GM21529 (cell line): Measurements from ENCODE around the gene SHISA4.

Experiments used
- ATAC-seq: cut with Tn5 transposase; IDR thresholded peaks from one replicate; pipeline ENCODE4 v1.9.1; 2021; ENCODE audit not compliant: unreplicated experiment

The SHISA4 gene

DNA sequence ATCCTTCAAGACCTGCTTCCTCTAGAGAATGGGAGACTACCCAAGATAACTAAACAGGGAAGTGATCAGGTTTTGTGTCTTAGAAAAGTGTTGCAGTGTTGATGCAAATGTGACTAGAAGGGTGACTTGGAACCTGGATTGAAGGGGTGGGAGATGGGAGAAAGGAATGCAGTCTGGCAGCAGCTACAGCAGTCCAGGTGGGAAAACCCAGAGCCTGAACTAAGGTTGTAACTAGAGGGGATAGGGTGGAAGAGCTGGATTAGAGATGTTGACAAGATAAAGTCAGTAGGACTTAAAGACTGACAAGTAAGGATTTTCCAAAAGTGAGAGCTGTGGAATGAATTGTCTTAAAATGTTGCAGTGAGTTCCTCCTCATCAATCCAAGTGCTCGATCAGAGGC, 7.1 kb upstream of the SHISA4 start:
- no peak for ATAC-seq

DNA sequence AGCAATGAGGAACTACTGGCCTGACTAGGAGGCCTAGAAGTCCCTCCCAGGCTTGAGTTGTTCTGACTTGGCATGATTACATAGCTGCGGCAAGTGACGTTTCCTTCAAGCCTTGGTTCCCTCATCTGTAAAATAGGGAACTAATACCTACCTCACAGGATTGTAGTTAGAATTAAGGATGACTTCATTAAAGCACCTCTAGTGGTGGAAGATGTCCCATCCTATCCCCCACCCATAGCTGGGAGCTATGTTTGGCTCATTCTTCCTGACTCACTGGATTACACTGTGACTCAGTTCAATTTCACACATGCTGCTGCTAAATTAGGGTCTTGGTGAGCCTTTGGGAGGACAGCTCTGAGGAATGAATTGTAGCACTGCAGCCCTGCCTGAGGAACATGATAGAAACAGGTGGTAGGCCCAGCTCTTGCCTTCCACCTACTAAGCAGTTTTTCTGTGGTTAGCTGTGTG, 6.0 kb upstream of the SHISA4 start:
- peak; percentile 46 for ATAC-seq

DNA sequence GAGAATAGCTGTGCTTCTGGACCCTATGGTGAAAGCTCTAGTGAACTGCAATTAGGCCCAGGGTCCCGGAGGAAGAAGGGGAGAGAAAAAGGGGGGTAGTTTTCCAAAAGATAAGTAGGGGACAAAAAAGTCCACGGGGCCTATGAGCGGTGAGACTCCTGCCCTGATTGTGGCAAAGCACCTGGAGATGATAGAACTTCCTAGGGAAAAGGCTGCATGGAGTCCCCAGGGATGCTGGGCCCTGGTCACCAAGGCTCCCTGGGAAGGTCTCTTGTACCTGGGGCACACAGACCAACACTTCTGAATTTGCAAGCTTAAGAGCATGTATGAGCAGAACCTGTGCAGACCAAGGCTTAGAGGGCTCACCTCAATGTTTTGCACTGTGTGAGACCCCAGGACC, 5.4 kb upstream of the SHISA4 start:
- no peak for ATAC-seq

DNA sequence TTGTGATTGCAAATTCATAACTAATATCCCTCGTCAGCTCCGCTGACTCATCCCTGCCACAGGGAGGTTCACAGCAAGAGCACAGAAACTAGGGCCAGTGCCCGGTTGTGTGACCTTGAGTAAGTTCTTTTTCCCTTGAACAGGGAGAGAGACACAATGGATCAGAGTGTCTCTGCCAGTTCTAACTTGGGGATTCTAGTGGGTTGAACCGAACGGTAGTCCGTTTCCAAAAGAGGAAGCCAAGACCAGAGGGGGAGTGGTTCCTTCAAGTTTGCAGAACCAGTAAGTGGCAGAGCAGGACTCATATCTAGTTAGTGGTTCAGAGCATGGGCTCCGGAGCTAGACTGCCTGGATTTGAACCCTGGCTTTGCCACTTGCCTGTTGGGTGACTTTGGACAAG, 4.9 kb upstream of the SHISA4 start:
- ATAC-seq: no peak

DNA sequence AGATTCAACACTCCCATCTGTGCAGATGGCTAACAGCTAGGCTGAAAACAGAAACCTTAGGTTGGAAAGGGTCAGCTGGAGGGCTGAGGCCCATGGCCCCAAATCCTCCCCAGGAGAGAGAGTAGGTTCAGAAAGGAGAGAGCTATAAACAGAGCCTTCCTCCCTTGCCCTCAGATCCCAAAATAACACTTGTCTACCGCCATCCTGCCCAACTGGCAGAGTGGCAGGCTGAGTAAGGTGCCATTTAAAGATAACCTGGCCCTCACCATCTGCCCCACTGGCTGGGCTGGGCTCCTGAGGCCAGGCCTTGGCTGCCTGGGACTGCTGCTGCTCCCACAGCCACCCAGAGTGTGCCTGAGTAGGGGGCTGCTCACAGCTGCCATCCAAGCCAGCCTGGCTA, 4.3 kb upstream of the SHISA4 start:
- ATAC-seq: no peak

DNA sequence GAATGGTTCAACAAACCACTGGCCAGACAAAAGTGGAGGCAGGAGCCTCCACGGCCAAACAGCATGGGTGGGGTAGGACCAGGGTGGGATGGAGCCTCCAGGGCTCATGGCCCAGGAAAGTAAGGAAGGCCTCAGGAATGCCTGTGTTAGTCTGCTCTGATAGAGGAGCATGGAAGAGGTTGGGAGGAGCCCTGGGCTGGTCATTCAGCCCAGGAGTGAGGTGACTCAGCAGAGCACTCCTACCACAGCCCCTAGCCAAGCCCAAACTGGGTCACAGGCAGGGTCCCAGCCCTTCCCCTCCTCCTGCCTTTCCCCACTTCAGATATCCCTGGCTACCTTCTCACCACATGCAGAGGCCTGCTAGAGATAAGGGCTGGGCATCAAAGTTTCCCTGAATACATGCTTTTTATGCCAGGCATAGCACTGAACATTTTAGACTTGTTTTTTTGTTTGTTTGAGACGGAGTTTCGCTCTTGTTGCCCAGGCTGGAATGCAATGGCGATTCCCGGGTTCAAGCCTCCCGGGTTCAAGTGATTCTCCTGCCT, 3.1 kb upstream of the SHISA4 start:
- no peak for ATAC-seq

DNA sequence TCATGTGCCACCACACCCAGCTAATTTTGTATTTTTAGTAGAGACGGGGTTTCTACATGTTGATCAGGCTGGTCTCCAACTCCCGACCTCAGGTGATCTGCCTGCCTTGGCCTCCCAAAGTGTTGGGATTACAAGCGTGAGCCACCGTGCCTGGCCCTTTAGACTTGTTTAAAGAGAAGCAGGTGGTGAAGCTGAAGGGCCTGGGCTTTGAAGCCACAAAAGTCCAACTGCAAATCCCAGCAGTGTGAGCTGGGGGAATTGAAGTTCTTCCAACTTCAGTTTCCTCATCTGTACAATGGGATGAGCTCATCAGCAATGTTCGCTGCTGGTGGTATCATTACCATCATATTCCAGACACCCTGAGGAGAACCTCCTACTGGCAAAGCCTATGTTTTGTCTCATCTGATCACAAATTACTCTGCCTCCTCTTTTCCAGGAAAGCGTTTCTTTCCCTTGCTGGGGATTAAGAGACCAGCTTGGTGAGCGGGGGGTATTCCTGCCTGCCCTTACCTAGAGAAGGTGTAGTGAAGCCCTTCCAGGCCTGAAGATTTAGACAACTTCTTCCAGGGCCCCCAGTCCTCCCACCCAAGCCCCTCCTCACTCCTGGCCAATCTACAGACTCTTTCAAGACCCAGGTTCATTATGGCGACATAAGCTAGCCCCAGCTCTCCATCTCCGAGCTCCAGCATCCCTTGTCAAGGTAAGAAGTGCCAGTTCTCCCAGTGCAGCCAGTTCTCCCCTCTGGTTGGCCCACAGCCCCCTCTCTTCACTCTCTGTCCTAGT, 2.4 kb upstream of the SHISA4 start:
- ATAC-seq: no peak

DNA sequence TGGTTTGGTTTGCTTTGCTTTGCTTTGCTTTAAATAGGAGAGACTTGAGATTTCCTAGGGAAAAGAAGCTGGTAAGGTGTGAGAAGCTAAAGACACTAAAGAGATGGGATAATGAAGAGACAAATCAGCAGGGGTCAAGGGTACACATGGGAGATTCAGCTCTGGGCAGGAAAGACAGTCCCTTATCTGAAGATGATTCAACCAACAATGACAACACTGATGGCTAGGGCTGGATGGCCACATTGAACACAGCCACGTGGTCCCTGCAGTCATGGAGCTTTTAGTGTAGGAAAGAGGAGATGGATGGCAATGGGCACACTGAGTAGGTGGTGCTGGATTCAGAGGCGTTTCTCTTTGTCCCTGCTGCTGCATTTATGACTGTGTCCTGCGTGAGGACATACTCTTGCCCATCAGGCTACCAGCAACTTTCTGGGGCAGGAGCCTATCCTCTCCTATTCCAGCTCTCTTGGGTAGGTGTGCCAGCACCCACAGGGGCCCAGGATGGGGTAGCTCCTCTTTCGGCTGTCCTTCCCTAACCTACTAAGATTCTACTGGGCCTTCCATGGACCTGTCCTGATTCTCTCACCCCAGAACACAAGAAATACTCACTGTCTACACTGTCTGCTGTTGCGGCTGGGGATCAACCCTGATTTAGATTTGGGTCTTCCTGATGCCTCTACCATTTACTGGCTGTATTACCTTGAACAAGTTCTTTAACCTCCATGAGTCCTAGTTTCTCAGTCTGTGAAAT, 1.4 kb upstream of the SHISA4 start:
- ATAC-seq: no peak

DNA sequence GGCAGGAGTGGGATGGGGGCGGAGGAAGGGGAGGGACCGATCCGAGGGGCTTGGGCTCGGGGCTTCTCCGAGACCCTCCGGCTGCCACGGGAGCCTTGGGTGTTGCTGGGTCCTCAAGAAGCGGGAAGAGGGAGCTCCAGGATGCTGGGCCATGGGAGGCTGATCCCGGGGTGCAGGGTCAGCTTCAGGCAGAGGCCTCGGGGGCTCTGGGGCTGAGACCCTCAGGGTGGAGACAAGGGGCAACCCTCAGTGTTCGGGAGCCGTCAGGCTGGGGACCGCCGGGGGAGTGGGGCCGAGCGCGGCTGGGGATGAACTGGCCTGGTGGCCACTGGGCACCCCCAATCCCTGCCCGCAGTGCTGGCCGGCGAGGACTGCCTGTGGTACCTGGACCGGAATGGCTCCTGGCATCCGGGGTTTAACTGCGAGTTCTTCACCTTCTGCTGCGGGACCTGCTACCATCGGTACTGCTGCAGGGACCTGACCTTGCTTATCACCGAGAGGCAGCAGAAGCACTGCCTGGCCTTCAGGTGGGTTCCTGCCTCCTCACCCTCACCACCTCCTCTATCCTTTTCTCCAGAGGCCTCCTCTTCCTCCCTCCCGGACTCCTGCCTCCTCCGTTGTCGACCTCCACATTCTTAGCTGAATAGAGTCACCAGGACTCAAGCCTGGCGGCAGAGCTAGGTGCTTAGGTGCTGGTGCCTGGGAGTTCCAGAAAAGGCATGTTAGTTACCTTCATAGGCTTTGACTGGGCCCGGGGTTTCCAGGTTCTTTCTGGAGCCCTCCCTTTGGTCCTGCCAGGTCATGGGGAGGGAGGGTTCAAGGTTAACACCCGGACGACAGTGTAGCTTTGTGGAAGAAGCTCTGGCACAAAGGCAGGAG, 631 bp downstream of the SHISA4 start:
- ATAC-seq: no peak

DNA sequence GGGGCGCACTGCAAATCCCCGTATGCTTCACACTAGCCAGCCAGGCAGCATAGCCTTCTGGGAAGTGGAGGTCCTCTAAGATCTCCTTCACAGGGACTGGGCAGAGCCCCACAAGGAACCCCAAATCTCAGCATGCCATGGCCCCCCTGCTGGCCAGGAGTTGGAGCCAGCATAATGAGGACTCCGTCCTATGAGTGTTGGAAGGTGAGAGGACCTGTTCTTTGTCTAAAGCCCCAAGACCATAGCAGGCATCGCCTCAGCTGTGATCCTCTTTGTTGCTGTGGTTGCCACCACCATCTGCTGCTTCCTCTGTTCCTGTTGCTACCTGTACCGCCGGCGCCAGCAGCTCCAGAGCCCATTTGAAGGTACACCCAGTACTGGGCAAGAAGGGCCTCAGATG, 1.5 kb downstream of the SHISA4 start:
- no peak for ATAC-seq

DNA sequence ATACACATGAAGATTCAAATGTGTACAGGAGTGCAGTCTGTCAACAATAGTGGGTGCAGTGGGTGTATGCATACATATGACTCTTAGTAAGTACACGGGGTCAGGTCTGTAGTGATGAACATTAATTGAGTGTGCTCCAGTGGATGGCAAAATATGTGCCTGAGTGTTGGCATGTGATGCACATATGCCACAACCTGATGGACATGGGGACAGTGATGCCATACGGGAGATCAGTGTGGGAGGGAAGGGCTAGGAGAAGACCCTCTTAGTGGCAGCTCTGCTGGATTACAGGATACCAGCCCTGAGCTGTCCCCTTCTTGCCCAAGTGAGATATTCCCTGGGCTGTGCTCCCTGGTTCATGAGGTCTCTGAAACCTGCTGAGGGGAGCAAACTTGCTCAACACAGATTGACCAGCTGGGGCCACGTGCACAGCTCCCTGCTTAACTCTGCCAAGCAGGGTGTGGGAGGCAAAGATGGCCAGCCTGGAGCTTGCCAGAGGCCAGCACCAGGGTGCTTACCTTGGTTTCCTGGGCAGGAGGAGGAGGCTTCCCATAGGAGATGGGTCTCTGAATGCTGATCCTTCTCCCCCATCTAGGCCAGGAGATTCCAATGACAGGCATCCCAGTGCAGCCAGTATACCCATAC, 2.2 kb downstream of the SHISA4 start:
- ATAC-seq: no peak

DNA sequence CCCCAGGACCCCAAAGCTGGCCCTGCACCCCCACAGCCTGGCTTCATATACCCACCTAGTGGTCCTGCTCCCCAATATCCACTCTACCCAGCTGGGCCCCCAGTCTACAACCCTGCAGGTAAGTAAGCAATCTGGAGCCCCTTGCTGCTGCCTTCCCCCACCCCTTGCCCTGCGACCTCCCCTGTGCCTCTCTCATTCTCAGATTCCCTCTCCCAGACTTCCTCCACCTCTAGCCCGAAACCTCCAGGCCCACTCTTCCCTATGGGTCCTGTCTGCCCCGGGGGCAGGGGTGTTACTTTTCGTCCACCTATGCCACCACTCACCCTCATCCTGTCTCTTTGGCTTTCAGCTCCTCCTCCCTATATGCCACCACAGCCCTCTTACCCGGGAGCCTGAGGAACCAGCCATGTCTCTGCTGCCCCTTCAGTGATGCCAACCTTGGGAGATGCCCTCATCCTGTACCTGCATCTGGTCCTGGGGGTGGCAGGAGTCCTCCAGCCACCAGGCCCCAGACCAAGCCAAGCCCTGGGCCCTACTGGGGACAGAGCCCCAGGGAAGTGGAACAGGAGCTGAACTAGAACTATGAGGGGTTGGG, 2.9 kb downstream of the SHISA4 start:
- no peak for ATAC-seq

DNA sequence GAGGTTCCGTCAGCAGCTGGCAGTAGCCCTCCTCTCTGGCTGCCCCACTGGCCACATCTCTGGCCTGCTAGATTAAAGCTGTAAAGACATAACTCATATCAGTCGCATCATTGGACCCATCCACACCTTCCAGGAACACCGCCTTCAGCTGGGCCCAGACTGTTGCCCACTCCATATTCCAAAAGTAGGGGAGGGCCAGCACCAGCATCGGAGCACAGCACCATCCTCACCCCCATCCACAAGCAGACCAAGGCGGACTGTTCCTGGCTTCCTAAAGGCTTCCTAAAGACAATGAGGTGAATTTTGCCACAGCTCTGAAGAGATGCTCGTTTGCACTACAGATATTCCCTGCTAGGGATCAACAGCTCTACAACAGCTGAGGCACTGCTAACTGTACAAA, 3.5 kb downstream of the SHISA4 start:
- ATAC-seq: no peak

DNA sequence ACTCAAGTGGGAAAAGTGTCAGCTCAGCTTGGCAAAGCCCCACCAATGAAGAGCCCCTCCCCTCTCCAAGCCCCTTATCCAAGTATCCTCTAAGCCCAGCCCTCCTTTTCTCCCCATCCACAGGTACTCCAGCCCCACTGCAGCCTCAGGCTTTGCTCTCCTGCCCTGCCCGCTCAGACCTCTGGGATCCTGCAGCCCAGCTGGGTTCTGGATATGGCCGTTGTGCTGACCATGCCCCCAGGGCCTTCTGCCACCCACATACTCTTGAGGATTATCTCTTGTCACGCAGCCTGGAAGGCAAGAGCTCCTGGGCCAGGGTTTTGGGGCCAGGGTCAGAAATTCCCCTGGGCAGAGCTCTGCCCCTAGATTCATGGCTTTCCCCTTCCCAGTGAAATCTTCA, 4.7 kb downstream of the SHISA4 start:
- ATAC-seq: no peak

DNA sequence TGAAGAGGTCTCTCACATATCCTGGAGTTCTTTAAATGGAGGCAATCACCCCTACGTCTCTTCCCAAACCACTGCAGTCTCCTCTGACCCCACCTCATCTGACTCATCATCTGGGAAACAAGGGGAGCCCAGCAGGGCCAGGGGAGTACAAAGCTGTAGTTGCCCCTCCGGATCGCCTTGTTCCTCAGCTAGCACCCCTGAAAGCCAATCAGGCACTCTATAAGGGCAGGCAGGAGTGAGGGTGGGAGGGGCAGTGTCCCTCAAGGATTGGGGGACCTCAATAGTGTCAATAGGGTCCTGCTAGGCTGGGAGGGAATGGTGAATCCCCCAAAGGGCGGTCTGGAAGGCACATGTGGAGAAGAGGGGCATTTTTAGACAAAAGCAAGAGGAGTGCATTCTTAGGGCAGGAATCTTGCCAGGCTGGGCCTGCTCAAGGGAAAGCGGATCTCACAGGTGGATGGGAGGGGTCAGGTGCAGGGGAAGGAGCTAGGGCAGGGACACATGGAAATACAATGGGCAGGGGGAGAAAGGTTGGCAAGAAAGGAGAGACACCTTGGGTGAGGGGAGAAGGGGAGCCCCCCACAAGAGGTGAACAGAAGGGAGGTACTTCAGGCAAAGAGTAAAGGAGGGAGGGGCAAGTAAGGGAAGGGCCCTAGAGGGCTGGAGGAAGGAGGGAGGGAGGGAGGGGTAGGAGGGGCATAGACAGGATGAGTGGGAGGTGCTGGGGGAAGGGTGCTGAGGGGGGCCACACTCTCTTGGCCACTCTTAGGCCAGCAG, 5.8 kb downstream of the SHISA4 start:
- ATAC-seq: no peak

DNA sequence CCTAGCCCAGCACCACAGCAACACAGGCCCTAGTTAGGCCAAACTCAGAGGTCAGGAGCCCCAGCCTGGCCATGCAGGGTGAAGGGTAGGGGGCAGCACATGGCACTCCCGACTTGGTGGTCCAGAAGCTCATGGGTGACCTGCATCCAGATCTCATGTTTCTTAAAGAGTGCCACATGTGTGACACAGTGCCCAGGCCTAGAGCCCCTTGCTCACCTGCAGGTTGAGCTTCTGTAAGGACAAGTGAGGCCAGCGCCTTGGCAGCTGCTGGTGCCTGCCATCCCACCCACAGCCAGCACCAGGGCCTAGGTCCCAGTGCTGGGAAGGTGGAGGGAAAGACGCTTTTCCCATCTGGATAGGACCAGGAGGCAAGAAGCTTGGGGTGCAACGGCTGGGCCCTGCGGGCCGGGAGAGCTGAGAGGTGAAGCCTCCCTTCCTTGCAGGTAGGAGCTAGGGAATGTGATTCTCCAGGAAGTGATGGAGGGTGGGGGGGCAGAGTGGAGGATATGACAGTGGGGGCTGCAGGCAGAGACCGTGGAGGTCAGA, 6.5 kb downstream of the SHISA4 start:
- no peak for ATAC-seq

DNA sequence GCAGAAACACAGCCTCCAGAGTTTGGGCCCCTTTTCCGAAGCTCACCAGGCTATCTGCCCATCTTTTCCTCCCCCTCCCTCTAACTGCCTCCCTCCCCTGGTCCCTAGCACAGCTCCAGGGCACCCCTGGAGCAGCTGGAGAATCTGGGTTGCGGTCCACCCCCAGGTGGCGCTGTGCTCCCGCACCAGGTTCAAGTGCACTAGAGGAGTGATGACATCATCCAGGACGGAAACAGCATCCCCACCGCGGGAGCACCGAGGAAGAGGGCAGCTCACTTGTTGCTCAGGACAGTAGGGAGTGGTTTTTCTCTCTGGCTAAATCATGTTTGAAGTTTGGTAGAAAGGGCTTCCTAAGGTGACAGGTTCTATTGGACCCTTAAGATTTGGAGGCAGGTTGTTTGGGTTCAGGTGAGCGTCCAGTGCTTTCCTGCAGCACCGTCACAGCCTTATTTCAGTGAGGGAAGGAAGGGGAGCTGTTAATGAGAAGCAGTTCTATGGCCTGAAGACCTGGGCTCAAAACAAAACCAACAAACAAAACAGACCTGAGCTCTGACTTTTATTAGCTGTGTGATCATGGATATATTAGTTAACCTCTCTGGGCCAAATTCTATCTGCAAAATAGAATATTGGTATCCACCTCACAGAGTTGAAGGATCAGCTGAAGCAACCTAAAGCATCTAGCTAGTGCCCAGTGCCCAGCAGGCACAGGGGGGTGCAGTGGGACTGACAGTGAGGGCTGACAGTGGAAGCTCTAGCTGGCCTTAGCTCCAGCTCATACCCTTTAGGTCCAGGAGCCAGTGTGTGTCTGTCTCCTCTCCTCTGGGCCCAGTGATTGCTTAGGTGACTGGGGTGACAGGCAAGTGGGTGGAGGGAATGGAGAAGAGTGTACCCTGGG, 7.5 kb downstream of the SHISA4 start:
- peak; percentile 95 for ATAC-seq

DNA sequence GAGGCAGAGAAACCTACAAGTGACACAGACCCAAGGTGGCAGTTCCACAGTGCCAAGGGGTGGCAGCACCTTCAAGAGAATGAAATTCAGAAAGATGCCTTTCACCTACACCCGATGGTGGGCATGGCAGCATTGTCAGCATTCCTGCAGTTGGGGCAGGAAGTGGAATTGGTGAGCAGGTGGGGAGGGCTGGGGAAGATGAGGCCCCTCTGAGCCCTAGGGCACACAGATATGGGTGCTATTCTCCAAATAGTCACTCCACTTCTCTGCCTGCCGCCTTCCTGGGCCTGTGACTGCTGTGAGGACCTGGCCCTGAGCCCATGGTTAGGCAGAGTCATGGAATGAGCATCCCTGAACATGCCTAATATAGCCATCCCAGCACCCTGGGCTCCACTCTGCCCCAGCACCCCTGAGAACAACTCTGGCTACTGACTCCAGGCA, 8.3 kb downstream of the SHISA4 start:
- ATAC-seq: no peak
